WERI-Rb-1 (cell line): ENCODE measurements around the gene CYP1A2.

Experiments used
- DNase-seq: peaks from one replicate; pipeline ENCODE4 v3.0.0-alpha.2; 2020
- H3K27ac ChIP-seq: fragments of 250-450 bp; sonication (Bioruptor Pico); 2 replicates; pipeline ENCODE4 v1.5.1; 2020; ENCODE audit warnings: mild to moderate bottlenecking, moderate library complexity
- H3K27me3 ChIP-seq: fragments of 250-450 bp; sonication (Bioruptor Pico); 2 replicates; pipeline ENCODE4 v1.5.1; 2021; ENCODE audit warnings: mild to moderate bottlenecking, low read depth, moderate library complexity; ENCODE audit not compliant: insufficient read depth, severe bottlenecking
- H3K36me3 ChIP-seq: fragments of 250-450 bp; sonication (Bioruptor Pico); 2 replicates; pipeline ENCODE4 v1.5.1; 2020; ENCODE audit warnings: mild to moderate bottlenecking, moderate library complexity
- H3K4me3 ChIP-seq: 2 replicates; pipeline ENCODE4 v1.5.1; 2011; ENCODE audit warnings: low read depth, mild to moderate bottlenecking, control low read depth, low read length
- H3K9me3 ChIP-seq: fragments of 250-450 bp; sonication (Bioruptor Pico); 2 replicates; pipeline ENCODE4 v1.5.1; 2021; ENCODE audit warnings: mild to moderate bottlenecking, moderate library complexity; ENCODE audit not compliant: severe bottlenecking
- TF ChIP-seq, protein P1 (sequence below): IDR thresholded peaks from 2 replicates; pipeline ENCODE4 v1.5.1; 2011; ENCODE audit warnings: low read depth, mild to moderate bottlenecking, control low read depth, inconsistent platforms, low read length

Gene CYP1A2

DNA sequence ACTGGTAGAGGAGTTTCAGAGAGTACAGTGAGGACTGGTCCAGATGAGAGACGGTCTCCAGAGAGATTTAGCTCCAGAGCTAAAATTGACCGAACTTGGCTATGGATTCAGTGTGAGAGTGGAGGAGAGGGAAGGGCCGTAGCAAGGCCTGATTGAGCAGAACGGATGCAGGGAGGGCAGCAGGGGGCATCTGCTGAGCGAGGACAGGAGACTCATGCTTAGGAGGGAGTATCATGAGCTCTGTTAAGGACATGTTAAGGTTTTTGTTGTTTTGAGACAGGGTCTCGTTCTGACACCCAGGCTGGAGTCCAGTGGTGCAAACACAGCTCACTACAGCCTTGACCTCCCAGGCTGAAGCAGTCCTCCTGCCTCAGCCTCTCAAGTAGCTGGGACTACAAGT, 56.3 kb downstream of the CYP1A2 start:
- H3K9me3 ChIP-seq = no peaks in the 10 kb centered on the region
- no peak for DNase-seq
- H3K4me3 ChIP-seq = no peak overlapping the region
- H3K27me3 ChIP-seq = no peaks in the 10 kb centered on the region
- TF ChIP-seq, protein P1, sequence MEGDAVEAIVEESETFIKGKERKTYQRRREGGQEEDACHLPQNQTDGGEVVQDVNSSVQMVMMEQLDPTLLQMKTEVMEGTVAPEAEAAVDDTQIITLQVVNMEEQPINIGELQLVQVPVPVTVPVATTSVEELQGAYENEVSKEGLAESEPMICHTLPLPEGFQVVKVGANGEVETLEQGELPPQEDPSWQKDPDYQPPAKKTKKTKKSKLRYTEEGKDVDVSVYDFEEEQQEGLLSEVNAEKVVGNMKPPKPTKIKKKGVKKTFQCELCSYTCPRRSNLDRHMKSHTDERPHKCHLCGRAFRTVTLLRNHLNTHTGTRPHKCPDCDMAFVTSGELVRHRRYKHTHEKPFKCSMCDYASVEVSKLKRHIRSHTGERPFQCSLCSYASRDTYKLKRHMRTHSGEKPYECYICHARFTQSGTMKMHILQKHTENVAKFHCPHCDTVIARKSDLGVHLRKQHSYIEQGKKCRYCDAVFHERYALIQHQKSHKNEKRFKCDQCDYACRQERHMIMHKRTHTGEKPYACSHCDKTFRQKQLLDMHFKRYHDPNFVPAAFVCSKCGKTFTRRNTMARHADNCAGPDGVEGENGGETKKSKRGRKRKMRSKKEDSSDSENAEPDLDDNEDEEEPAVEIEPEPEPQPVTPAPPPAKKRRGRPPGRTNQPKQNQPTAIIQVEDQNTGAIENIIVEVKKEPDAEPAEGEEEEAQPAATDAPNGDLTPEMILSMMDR = no peak
- no peak overlapping the region for H3K27ac ChIP-seq
- peaks cover 45% of the 10 kb centered on the region for H3K36me3 ChIP-seq
